GM23338 (cell line): ENCODE results near the gene IDH3B.

Experiments
- EZH2 ChIP-seq: fragments of 200-600 bp; sonication (generic); IDR thresholded peaks from one replicate; pipeline ENCODE4 v1.8.0; 2017; ENCODE audit warnings: antibody characterized with exemption, mild to moderate bottlenecking, low read depth; ENCODE audit not compliant: unreplicated experiment
- EZH2phosphoT487 ChIP-seq: fragments of 200-600 bp; sonication (generic); IDR thresholded peaks from one replicate; pipeline ENCODE4 v1.8.1; 2018; ENCODE audit warnings: antibody characterized with exemption; ENCODE audit not compliant: unreplicated experiment
- TF ChIP-seq, protein P1 (sequence below), 2 experiments: fragments of 200-600 bp in 1 of 2; sonication (generic) in 1 of 2; conservative IDR thresholded peaks; 2 replicates each; pipeline versions ENCODE4 v1.5.1 to v1.6.1; 2016 to 2017; ENCODE audit warnings: antibody characterized with exemption in 2 of 2, low read depth in 2 of 2, mild to moderate bottlenecking in 2 of 2, moderate library complexity in 1 of 2

DNA sequence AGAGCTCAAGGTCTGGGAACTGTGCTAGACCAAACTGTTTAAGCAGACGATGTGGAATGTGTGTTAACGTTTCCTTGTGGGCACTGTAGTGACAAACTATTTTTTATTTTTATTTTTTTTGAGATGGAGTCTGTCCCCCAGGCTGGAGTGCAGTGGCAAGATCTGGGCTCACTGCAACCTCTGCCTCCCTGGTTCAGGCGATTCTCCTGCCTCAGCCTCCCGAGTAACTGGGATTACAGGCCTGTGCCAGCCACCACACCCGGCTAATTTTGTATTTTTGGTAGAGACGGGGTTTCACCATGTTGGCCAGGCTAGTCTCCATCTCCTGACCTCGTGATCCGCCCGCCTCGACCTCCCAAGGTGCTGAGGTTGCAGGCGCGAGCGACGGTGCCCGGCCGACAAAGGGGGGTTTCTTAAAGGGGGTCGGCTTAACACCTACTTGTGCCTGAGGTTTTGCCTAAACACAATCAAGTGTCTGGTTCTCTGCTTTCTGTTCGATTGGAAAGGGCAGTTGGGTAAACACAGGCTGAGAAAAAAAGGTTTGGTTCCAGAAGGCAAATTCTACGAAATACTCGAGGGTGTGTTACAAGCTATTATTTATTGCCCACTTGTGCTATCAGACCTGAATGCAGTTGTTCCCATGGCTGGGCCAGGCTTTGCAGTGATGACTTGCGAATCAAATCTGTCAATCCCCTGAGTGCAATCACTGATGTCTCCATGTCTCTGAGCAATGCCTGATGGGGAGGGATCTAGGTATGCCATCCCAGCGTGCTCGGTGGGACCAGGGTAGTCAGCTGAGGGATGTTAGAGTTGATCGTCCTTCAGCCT lies 10.2 kb downstream of the IDH3B start:
- TF ChIP-seq EZH2phosphoT487, result no peak
- TF ChIP-seq, protein P1, sequence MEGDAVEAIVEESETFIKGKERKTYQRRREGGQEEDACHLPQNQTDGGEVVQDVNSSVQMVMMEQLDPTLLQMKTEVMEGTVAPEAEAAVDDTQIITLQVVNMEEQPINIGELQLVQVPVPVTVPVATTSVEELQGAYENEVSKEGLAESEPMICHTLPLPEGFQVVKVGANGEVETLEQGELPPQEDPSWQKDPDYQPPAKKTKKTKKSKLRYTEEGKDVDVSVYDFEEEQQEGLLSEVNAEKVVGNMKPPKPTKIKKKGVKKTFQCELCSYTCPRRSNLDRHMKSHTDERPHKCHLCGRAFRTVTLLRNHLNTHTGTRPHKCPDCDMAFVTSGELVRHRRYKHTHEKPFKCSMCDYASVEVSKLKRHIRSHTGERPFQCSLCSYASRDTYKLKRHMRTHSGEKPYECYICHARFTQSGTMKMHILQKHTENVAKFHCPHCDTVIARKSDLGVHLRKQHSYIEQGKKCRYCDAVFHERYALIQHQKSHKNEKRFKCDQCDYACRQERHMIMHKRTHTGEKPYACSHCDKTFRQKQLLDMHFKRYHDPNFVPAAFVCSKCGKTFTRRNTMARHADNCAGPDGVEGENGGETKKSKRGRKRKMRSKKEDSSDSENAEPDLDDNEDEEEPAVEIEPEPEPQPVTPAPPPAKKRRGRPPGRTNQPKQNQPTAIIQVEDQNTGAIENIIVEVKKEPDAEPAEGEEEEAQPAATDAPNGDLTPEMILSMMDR (conservative IDR thresholded peaks at IDR 0.05; ENCODE audit: low read depth in 2 of 2), result no peak
- no peak for TF ChIP-seq EZH2
